GM21526 (cell line): ENCODE results near the gene PRUNE2.

Experiments
- ATAC-seq: cut with Tn5 transposase; IDR thresholded peaks from one replicate; pipeline ENCODE4 v1.9.1; 2021; ENCODE audit warnings: moderate library complexity; ENCODE audit not compliant: unreplicated experiment, low FRiP score

PRUNE2 gene

GRCh38 chr9:76810377-76810957 lies 95.4 kb downstream of the PRUNE2 start:
- peak; percentile 78 for ATAC-seq

GRCh38 chr9:76808636-76809035 lies 97.3 kb downstream of the PRUNE2 start:
- no peak for ATAC-seq

GRCh38 chr9:76803762-76804161 lies 102.2 kb downstream of the PRUNE2 start:
- ATAC-seq: no peak

GRCh38 chr9:76803083-76803482 lies 102.8 kb downstream of the PRUNE2 start:
- no peak for ATAC-seq

- no peak for ATAC-seq
Measured at GRCh38 chr9:76800901-76801300, 105.0 kb downstream of the PRUNE2 start.

- no peak for ATAC-seq
Measured at GRCh38 chr9:76799473-76799872, 106.4 kb downstream of the PRUNE2 start.

GRCh38 chr9:76798527-76798926 lies 107.4 kb downstream of the PRUNE2 start:
- no peak for ATAC-seq

- ATAC-seq: no peak
Measured at GRCh38 chr9:76796296-76796695, 109.6 kb downstream of the PRUNE2 start.

- no peak for ATAC-seq
Measured at GRCh38 chr9:76793784-76794431, 112.0 kb downstream of the PRUNE2 start.

GRCh38 chr9:76789840-76790239 lies 116.1 kb downstream of the PRUNE2 start:
- ATAC-seq: no peak

GRCh38 chr9:76787677-76788076 lies 118.2 kb downstream of the PRUNE2 start:
- ATAC-seq: no peak

GRCh38 chr9:76785501-76785900 lies 120.4 kb downstream of the PRUNE2 start:
- no peak for ATAC-seq

GRCh38 chr9:76784881-76785280 lies 121.0 kb downstream of the PRUNE2 start:
- ATAC-seq: no peak

- ATAC-seq: no peak
Measured at GRCh38 chr9:76772686-76773445, 133.0 kb downstream of the PRUNE2 start.

- no peak for ATAC-seq
Measured at GRCh38 chr9:76766126-76766525, 139.8 kb downstream of the PRUNE2 start.

- ATAC-seq: no peak
Measured at GRCh38 chr9:76764138-76764537, 141.8 kb downstream of the PRUNE2 start, which contains the start of gene PCA3. TSS of gene PCA3 (plus strand) at chr9:76764438.

GRCh38 chr9:76761448-76761847 lies 144.5 kb downstream of the PRUNE2 start:
- ATAC-seq: no peak

- ATAC-seq: no peak
Measured at GRCh38 chr9:76759732-76760131, 146.2 kb downstream of the PRUNE2 start.

GRCh38 chr9:76758476-76758875 lies 147.4 kb downstream of the PRUNE2 start:
- no peak for ATAC-seq

GRCh38 chr9:76756941-76757673 lies 148.8 kb downstream of the PRUNE2 start:
- no peak for ATAC-seq

- peak; percentile 37 for ATAC-seq
Measured at GRCh38 chr9:76756268-76756640, 149.7 kb downstream of the PRUNE2 start.
